ENCODE results near the gene ZSCAN26. TPM values are rescaled to one million over a fixed set of nuclear protein-coding genes. Genes with fewer than 3 reads are reported as not detected.

ZSCAN26 gene
- total and polyA plus RNA-seq, 2 donors (not counting 1 experiment from before 2014, with no cell fraction given), result 17.9 to 29.3 TPM

DNA sequence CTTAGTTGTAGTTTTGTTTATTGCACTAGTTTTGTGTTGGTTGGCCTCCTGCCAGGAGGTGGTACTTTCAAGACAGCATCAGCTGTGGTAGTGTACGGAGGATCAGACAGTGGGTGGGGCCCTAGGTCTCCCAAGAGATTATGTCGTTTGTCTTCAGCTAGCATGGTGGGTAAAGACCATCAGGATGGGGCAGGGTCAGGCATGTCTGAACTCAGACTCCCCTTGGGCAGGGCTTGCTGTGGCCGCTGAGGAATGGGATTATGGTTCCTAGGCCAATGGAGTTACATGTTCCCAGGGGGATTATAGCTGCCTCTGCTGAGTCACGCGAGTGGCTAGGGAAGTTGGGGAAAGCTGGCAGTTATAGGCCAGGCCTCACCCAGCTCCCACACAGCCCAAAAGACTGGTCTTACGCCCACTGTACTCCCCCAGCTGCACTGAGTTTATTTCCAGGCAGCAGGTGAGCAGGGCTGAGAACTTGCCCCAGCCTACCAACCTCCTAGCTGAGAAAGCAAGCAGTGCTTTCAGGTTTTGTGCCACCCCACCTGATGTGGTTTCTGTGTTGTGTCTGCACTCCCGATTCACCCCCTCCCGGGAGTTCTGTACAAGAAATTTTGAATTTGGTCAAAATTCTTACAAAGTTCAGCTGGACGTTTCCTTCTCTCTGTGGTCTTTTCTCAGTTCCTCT is 44.3 kb downstream of the ZSCAN26 start:
- no peak overlapping the region for H3K27ac ChIP-seq (ENCODE audit: low read length in 2 of 2)
- H3K9ac ChIP-seq (ENCODE audit: low read length), result no peak overlapping the region
- no peaks in the 10 kb centered on the region for H3K36me3 ChIP-seq (replicated peaks in 1 of 2; ENCODE audit: control extremely low read depth in 1 of 2, control insufficient read depth in 1 of 2, extremely low read depth in 1 of 2, insufficient read depth in 2 of 2, low read length in 1 of 2)
- no peak for DNase-seq
- peaks cover 0 to 12% (median 0%) of the 10 kb centered on the region in 4 experiments for H3K27me3 ChIP-seq (replicated peaks in 1 of 4; ENCODE audit: control extremely low read depth in 1 of 4, control insufficient read depth in 3 of 4, insufficient read depth in 4 of 4, low read length in 3 of 4)
- no peak overlapping the region for H3K4me2 ChIP-seq (replicated peaks; ENCODE audit: low read depth, low read length, poor library complexity, severe bottlenecking)
- peaks cover 0 to 6% (median 0%) of the 10 kb centered on the region in 3 donors for H3K9me3 ChIP-seq (ENCODE audit: control extremely low read depth in 1 of 3, control insufficient read depth in 2 of 3, insufficient read depth in 1 of 3, low read length in 2 of 3)
- no peak for ATAC-seq (ENCODE audit: low read depth)
- H3K4me3 Mint-ChIP-seq, result no peak overlapping the region
- WGBS (ENCODE audit: insufficient coverage), result 74% methylated on average over 8 of the region's 9 CpGs
- no peak overlapping the region for H2AFZ ChIP-seq (ENCODE audit: insufficient read depth, low read depth, low read length, poor library complexity, severe bottlenecking)
- no peaks in the 10 kb centered on the region for H4K20me1 ChIP-seq (ENCODE audit: control insufficient read depth, insufficient read depth, low read length, poor library complexity, severe bottlenecking)
- ChIA-PET POLR2A (no interaction called here), CTCF (no interaction called here)
- TF ChIP-seq, protein P1, sequence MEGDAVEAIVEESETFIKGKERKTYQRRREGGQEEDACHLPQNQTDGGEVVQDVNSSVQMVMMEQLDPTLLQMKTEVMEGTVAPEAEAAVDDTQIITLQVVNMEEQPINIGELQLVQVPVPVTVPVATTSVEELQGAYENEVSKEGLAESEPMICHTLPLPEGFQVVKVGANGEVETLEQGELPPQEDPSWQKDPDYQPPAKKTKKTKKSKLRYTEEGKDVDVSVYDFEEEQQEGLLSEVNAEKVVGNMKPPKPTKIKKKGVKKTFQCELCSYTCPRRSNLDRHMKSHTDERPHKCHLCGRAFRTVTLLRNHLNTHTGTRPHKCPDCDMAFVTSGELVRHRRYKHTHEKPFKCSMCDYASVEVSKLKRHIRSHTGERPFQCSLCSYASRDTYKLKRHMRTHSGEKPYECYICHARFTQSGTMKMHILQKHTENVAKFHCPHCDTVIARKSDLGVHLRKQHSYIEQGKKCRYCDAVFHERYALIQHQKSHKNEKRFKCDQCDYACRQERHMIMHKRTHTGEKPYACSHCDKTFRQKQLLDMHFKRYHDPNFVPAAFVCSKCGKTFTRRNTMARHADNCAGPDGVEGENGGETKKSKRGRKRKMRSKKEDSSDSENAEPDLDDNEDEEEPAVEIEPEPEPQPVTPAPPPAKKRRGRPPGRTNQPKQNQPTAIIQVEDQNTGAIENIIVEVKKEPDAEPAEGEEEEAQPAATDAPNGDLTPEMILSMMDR (IDR thresholded peaks at IDR 0.05), result no peak
- TF ChIP-seq EZH2 (IDR thresholded peaks at IDR 0.05; ENCODE audit: borderline replicate concordance, insufficient read depth, low read depth, low read length, poor library complexity, severe bottlenecking), result no peak
- no peaks in the 10 kb centered on the region for H3K4me1 ChIP-seq (ENCODE audit: control insufficient read depth in 2 of 2, insufficient read depth in 2 of 2, low read length in 2 of 2)
- H3K9me3 Mint-ChIP-seq (ENCODE audit: insufficient read depth), result no peaks in the 10 kb centered on the region
- no peaks in the 10 kb centered on the region for H3K79me2 ChIP-seq (ENCODE audit: control insufficient read depth, insufficient read depth, low read length)
- no peaks in the 10 kb centered on the region for H3K4me1 Mint-ChIP-seq
- peaks cover 8% of the 10 kb centered on the region for H3K27me3 Mint-ChIP-seq
- intact Hi-C loops (cut with micrococcal nuclease), result no loop called here
- no peak overlapping the region for H3K27ac Mint-ChIP-seq
- no peak overlapping the region for H3K4me3 ChIP-seq (ENCODE audit: control extremely low read depth in 1 of 5, extremely low read depth in 1 of 5, insufficient read depth in 1 of 5, low read depth in 2 of 5, low read length in 4 of 5)

- Mint-ChIP-seq H3K4me1 (no peaks in the 10 kb centered on the region), H3K27me3 (peaks cover 8% of the 10 kb centered on the region), H3K9me3 (ENCODE audit: insufficient read depth) (no peaks in the 10 kb centered on the region), H3K4me3 (no peak overlapping the region), H3K27ac (no peak overlapping the region)
- peaks cover 0 to 12% (median 0%) of the 10 kb centered on the region in 4 experiments for H3K27me3 ChIP-seq (replicated peaks in 1 of 4; ENCODE audit: control extremely low read depth in 1 of 4, control insufficient read depth in 3 of 4, insufficient read depth in 4 of 4, low read length in 3 of 4)
- no peak overlapping the region for H3K4me2 ChIP-seq (replicated peaks; ENCODE audit: low read depth, low read length, poor library complexity, severe bottlenecking)
- no peak overlapping the region for H3K27ac ChIP-seq (ENCODE audit: low read length in 2 of 2)
- no peak overlapping the region for H3K4me3 ChIP-seq (ENCODE audit: control extremely low read depth in 1 of 5, extremely low read depth in 1 of 5, insufficient read depth in 1 of 5, low read depth in 2 of 5, low read length in 4 of 5)
- ChIA-PET CTCF (no interaction called here), POLR2A (interaction anchor here (0.7 kb wide), 1 partner anchor 47 kb away, joined by 3 read pairs; no protein-coding TSS in a partner anchor)
- H4K20me1 ChIP-seq (ENCODE audit: control insufficient read depth, insufficient read depth, low read length, poor library complexity, severe bottlenecking), result no peaks in the 10 kb centered on the region
- no peaks in the 10 kb centered on the region for H3K36me3 ChIP-seq (replicated peaks in 1 of 2; ENCODE audit: control extremely low read depth in 1 of 2, control insufficient read depth in 1 of 2, extremely low read depth in 1 of 2, insufficient read depth in 2 of 2, low read length in 1 of 2)
- no peak for TF ChIP-seq EZH2 (IDR thresholded peaks at IDR 0.05; ENCODE audit: borderline replicate concordance, insufficient read depth, low read depth, low read length, poor library complexity, severe bottlenecking)
- TF ChIP-seq, protein P1 (IDR thresholded peaks at IDR 0.05), result no peak
- H3K79me2 ChIP-seq (ENCODE audit: control insufficient read depth, insufficient read depth, low read length), result no peaks in the 10 kb centered on the region
- intact Hi-C loops (cut with micrococcal nuclease), result no loop called here
- DNase-seq (no peak), ATAC-seq (ENCODE audit: low read depth) (no peak)
- no peaks in the 10 kb centered on the region for H3K4me1 ChIP-seq (ENCODE audit: control insufficient read depth in 2 of 2, insufficient read depth in 2 of 2, low read length in 2 of 2)
- no peak overlapping the region for H2AFZ ChIP-seq (ENCODE audit: insufficient read depth, low read depth, low read length, poor library complexity, severe bottlenecking)
- WGBS (ENCODE audit: insufficient coverage), result 96% methylated on average over 23 of the region's 23 CpGs
- no peak overlapping the region for H3K9ac ChIP-seq (ENCODE audit: low read length)
- peaks cover 0 to 6% (median 0%) of the 10 kb centered on the region in 3 donors for H3K9me3 ChIP-seq (ENCODE audit: control extremely low read depth in 1 of 3, control insufficient read depth in 2 of 3, insufficient read depth in 1 of 3, low read length in 2 of 3)
Observed at GRCh38 chr6:28312939-28313338, 46.0 kb downstream of the ZSCAN26 start.

All from B cell (primary cell).